H9 (cell line): Measurements from ENCODE around the gene SRRD. TPM values are rescaled to one million over a fixed set of nuclear protein-coding genes. Genes with fewer than 3 reads are reported as not detected.
A peak's percentile ranks its signal among the peaks of the same experiment; 100 is the strongest.

Experiments
- DNase-seq: peaks from one replicate; pipeline ENCODE4 v3.0.0-alpha.2; 2017
- H2AFZ ChIP-seq: one replicate; pipeline ENCODE4 v1.6.1; 2013; ENCODE audit warnings: mild to moderate bottlenecking, low read length, control low read depth, moderate library complexity
- H2AK5ac ChIP-seq: 2 replicates; pipeline ENCODE4 v1.6.1; 2013; ENCODE audit warnings: low read length, control low read depth, mixed read lengths; ENCODE audit not compliant: insufficient read length
- H2BK120ac ChIP-seq: one replicate; pipeline ENCODE4 v1.6.1; 2013; ENCODE audit warnings: low read depth, mild to moderate bottlenecking, low read length, control low read depth, inconsistent platforms; ENCODE audit not compliant: poor library complexity, severe bottlenecking
- H2BK12ac ChIP-seq: 2 replicates; pipeline ENCODE4 v1.6.1; 2013; ENCODE audit warnings: low read length, control low read depth, mixed read lengths, low read depth; ENCODE audit not compliant: insufficient read length
- H2BK15ac ChIP-seq: 2 replicates; pipeline ENCODE4 v1.6.1; 2013; ENCODE audit warnings: low read depth, low read length, control low read depth
- H2BK20ac ChIP-seq: one replicate; pipeline ENCODE4 v1.6.1; 2013; ENCODE audit warnings: low read depth, mild to moderate bottlenecking, low read length, control low read depth, inconsistent platforms; ENCODE audit not compliant: poor library complexity, severe bottlenecking
- H2BK5ac ChIP-seq: 2 replicates; pipeline ENCODE4 v1.6.1; 2013; ENCODE audit warnings: low read length, control low read depth, mixed read lengths; ENCODE audit not compliant: insufficient read length
- H3K14ac ChIP-seq: 2 replicates; pipeline ENCODE4 v1.6.1; 2013; ENCODE audit warnings: low read length, control low read depth; ENCODE audit not compliant: insufficient read depth
- H3K18ac ChIP-seq: 2 replicates; pipeline ENCODE4 v1.6.1; 2013; ENCODE audit warnings: low read depth, mild to moderate bottlenecking, mixed read lengths, low read length, control low read depth; ENCODE audit not compliant: insufficient read length
- H3K23ac ChIP-seq: 2 replicates; pipeline ENCODE4 v1.6.1; 2013; ENCODE audit warnings: low read length, control low read depth, mixed read lengths, low read depth; ENCODE audit not compliant: insufficient read length
- H3K23me2 ChIP-seq: 2 replicates; pipeline ENCODE4 v1.6.1; 2013; ENCODE audit warnings: low read depth, mild to moderate bottlenecking, mixed read lengths, low read length, control low read depth; ENCODE audit not compliant: insufficient read length, poor library complexity, severe bottlenecking
- H3K27ac ChIP-seq: 2 replicates; pipeline ENCODE4 v1.5.1; 2013; ENCODE audit warnings: low read length, control low read depth, mixed read lengths, low read depth; ENCODE audit not compliant: insufficient read length
- H3K27me3 ChIP-seq: 2 replicates; pipeline ENCODE4 v1.6.1; 2013; ENCODE audit warnings: low read length, control low read depth, inconsistent platforms; ENCODE audit not compliant: insufficient read depth
- H3K4ac ChIP-seq: 2 replicates; pipeline ENCODE4 v1.6.1; 2013; ENCODE audit warnings: low read depth, mild to moderate bottlenecking, control low read depth, inconsistent platforms, low read length, moderate library complexity
- H3K4me1 ChIP-seq: 2 replicates; pipeline ENCODE4 v1.6.1; 2013; ENCODE audit warnings: low read length, control low read depth, inconsistent platforms; ENCODE audit not compliant: insufficient read depth
- H3K4me2 ChIP-seq: 2 replicates; pipeline ENCODE4 v1.6.1; 2013; ENCODE audit warnings: low read length, control low read depth, mixed read lengths; ENCODE audit not compliant: insufficient read length, insufficient read depth
- H3K56ac ChIP-seq: 2 replicates; pipeline ENCODE4 v1.6.1; 2013; ENCODE audit warnings: low read depth, mild to moderate bottlenecking, mixed read lengths, low read length, control low read depth; ENCODE audit not compliant: insufficient read length
- H3K79me1 ChIP-seq: 2 replicates; pipeline ENCODE4 v1.6.1; 2013; ENCODE audit warnings: low read depth, mild to moderate bottlenecking, moderate library complexity, low read length, control low read depth, inconsistent platforms; ENCODE audit not compliant: insufficient read depth, poor library complexity, severe bottlenecking
- H3K79me2 ChIP-seq: 2 replicates; pipeline ENCODE4 v1.6.1; 2013; ENCODE audit warnings: low read length, control low read depth, inconsistent platforms; ENCODE audit not compliant: insufficient read depth
- H3K9ac ChIP-seq: 2 replicates; pipeline ENCODE4 v1.6.1; 2013; ENCODE audit warnings: low read length, control low read depth, mixed read lengths; ENCODE audit not compliant: insufficient read length; ENCODE audit errors: extremely low read depth
- H3K9me3 ChIP-seq: one replicate; pipeline ENCODE4 v1.6.1; 2013; ENCODE audit warnings: low read depth, low read length, inconsistent platforms; ENCODE audit not compliant: control insufficient read depth
- H3T11ph ChIP-seq: one replicate; pipeline ENCODE4 v1.6.1; 2013; ENCODE audit warnings: mild to moderate bottlenecking, low read length, control low read depth, inconsistent platforms
- H4K20me1 ChIP-seq: one replicate; pipeline ENCODE4 v1.6.1; 2013; ENCODE audit not compliant: control insufficient read depth, insufficient read length, insufficient read depth
- H4K5ac ChIP-seq: 2 replicates; pipeline ENCODE4 v1.6.1; 2013; ENCODE audit warnings: low read depth, mild to moderate bottlenecking, mixed read lengths, low read length, control low read depth; ENCODE audit not compliant: insufficient read length
- H4K8ac ChIP-seq: replicated peaks from 2 replicates; pipeline ENCODE4 v1.6.1; 2013; ENCODE audit warnings: low read length, control low read depth, mixed read lengths, low read depth; ENCODE audit not compliant: insufficient read length
- H4K91ac ChIP-seq: 2 replicates; pipeline ENCODE4 v1.6.1; 2013; ENCODE audit warnings: low read depth, mild to moderate bottlenecking, moderate library complexity, mixed read lengths, low read length, control low read depth; ENCODE audit not compliant: insufficient read length
- H3K27ac Mint-ChIP-seq, 3 experiments: 2 replicates in 2 of 3; 3 replicates in 1 of 3; pipeline ENCODE4 v1.8.0; 2020 to 2021; ENCODE audit warnings: mixed read lengths in 3 of 3, mild to moderate bottlenecking in 1 of 3, moderate library complexity in 1 of 3
- H3K27me3 Mint-ChIP-seq: 2 replicates; pipeline ENCODE4 v1.8.0; 2021; ENCODE audit warnings: low read depth, mild to moderate bottlenecking, moderate library complexity, mixed read lengths
- H3K36me3 Mint-ChIP-seq, 3 experiments: 2 replicates in 2 of 3; 3 replicates in 1 of 3; pipeline ENCODE4 v1.8.0; 2020 to 2021; ENCODE audit warnings: low read depth in 3 of 3, mixed read lengths in 3 of 3; ENCODE audit not compliant: insufficient read depth in 1 of 3
- H3K4me1 Mint-ChIP-seq, 2 experiments: 2 replicates each; pipeline ENCODE4 v1.8.0; 2020; ENCODE audit warnings: mixed read lengths in 2 of 2
- H3K4me3 Mint-ChIP-seq, 2 experiments: 2 replicates in 1 of 2; 3 replicates in 1 of 2; pipeline ENCODE4 v1.8.0; 2020 to 2021; ENCODE audit warnings: mild to moderate bottlenecking in 2 of 2, mixed read lengths in 2 of 2, moderate library complexity in 1 of 2
- H3K9me3 Mint-ChIP-seq, 2 experiments: 2 replicates in 1 of 2; 3 replicates in 1 of 2; pipeline ENCODE4 v1.8.0; 2020; ENCODE audit warnings: mild to moderate bottlenecking in 2 of 2, mixed read lengths in 2 of 2, moderate library complexity in 1 of 2
- WGBS: extraction: QIAGEN DNeasy Blood & Tissue Kit; methylation state at CpG from one replicate; pipeline ENCODE4 v1.1.7; 2013; ENCODE audit warnings: missing lambda C conversion rate, low lambda C conversion rate, mixed read lengths; ENCODE audit not compliant: insufficient read length; ENCODE audit errors: extremely low coverage; 5-methylcytosine and 5-hydroxymethylcytosine counted together
- total RNA-seq: library from RNA; stranded (reverse); gene quantifications from 2 replicates; pipeline ENCODE4 v1.2.1, GENCODE V29; 2021
- TF ChIP-seq, protein P1 (sequence below): fragments of 200-600 bp; sonication (generic); conservative IDR thresholded peaks from 3 replicates; pipeline ENCODE4 v1.8.0; 2021; ENCODE audit warnings: antibody characterized with exemption, mild to moderate bottlenecking

Gene SRRD
- total RNA-seq, 1 experiment from 2014 or later = 36.0 TPM

DNA sequence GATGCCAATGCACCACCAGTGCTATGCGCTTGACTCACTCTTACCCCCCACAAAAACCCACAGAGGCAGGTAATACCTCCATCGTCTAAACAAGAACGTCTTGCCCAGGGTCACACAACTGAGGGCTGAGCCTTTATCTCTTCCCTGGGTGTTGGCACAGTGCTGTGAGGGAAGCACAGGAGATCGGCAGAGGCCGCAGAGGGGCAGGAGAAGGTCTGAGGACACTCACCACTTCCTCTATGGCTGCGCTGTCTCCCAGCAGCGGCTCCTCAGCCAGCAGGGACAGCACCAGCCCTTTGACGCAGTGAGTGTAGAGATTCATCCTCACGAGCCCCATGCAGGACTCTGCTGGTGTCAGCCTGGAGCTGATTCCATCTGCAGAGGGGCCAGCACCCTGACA, 20.0 kb upstream of the SRRD start:
- Mint-ChIP-seq H3K36me3 (peaks cover 25 to 62% (median 54%) of the 10 kb centered on the region in 3 experiments), H3K9me3 (no peaks in the 10 kb centered on the region), H3K4me1 (peaks cover 5% of the 10 kb centered on the region in 2 experiments), H3K27me3 (no peaks in the 10 kb centered on the region), H3K27ac (peak overlapping the region in 1 of 3 experiments; percentile 70; a peak in 3 of 7 replicates), H3K4me3 (no peak overlapping the region)
- H3K4me2 ChIP-seq = no peak overlapping the region
- no peak overlapping the region for H3K56ac ChIP-seq
- no peak overlapping the region for H3K18ac ChIP-seq
- no peaks in the 10 kb centered on the region for H3K27me3 ChIP-seq
- H3K9ac ChIP-seq = no peak overlapping the region
- H2AFZ ChIP-seq = no peak overlapping the region
- H4K8ac ChIP-seq = no peak overlapping the region
- no peak overlapping the region for H3K27ac ChIP-seq
- H4K20me1 ChIP-seq = no peaks in the 10 kb centered on the region
- H3K79me2 ChIP-seq = no peaks in the 10 kb centered on the region; the same call in 1 of the 2 replicates
- H4K91ac ChIP-seq = no peak overlapping the region
- H3K14ac ChIP-seq = no peak overlapping the region
- H2BK5ac ChIP-seq = no peak overlapping the region
- no peak overlapping the region for H2BK15ac ChIP-seq
- no peak overlapping the region for H3T11ph ChIP-seq
- no peaks in the 10 kb centered on the region for H3K23me2 ChIP-seq
- no peaks in the 10 kb centered on the region for H3K4me1 ChIP-seq
- no peak overlapping the region for H2AK5ac ChIP-seq
- H2BK12ac ChIP-seq = no peak overlapping the region
- no peak overlapping the region for H2BK120ac ChIP-seq
- DNase-seq = no peak
- WGBS = no CpG with 5 or more reads among the region's 9 CpGs
- H3K9me3 ChIP-seq = no peaks in the 10 kb centered on the region
- H2BK20ac ChIP-seq = no peak overlapping the region
- H3K23ac ChIP-seq = no peak overlapping the region
- H3K4ac ChIP-seq = no peak overlapping the region
- TF ChIP-seq, protein P1, sequence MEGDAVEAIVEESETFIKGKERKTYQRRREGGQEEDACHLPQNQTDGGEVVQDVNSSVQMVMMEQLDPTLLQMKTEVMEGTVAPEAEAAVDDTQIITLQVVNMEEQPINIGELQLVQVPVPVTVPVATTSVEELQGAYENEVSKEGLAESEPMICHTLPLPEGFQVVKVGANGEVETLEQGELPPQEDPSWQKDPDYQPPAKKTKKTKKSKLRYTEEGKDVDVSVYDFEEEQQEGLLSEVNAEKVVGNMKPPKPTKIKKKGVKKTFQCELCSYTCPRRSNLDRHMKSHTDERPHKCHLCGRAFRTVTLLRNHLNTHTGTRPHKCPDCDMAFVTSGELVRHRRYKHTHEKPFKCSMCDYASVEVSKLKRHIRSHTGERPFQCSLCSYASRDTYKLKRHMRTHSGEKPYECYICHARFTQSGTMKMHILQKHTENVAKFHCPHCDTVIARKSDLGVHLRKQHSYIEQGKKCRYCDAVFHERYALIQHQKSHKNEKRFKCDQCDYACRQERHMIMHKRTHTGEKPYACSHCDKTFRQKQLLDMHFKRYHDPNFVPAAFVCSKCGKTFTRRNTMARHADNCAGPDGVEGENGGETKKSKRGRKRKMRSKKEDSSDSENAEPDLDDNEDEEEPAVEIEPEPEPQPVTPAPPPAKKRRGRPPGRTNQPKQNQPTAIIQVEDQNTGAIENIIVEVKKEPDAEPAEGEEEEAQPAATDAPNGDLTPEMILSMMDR = no peak
- no peaks in the 10 kb centered on the region for H3K79me1 ChIP-seq
- no peak overlapping the region for H4K5ac ChIP-seq
